Measurements from ENCODE around the gene CDKN1A.

The CDKN1A gene

GRCh38 chr6:36694616-36695015 is 16.1 kb downstream of the CDKN1A start (continued):
- no peak for TF ChIP-seq ATF2 (tag by site-specific recombination; IDR thresholded peaks at IDR 0.05; ENCODE audit: low read depth)

GRCh38 chr6:36695414-36695813 is 16.9 kb downstream of the CDKN1A start:
- ChIA-PET CTCF (interaction anchor here (0.6 to 1.3 kb wide), 6 partner anchors 55 to 1015 kb away, joined by 3 to 4 read pairs (median 3); no protein-coding TSS in a partner anchor), POLR2A (interaction anchor here (1.3 kb wide), 1 partner anchor 17 kb away, joined by 3 read pairs; the partner anchor contains the start of gene CDKN1A)
- Histone ChIP-seq H3K36me3 (ENCODE audit: control insufficient read depth in 2 of 2, insufficient read depth in 1 of 2, low read length in 2 of 2) (no peaks in the 10 kb centered on the region), H3K4me3 (ENCODE audit: low read depth, low read length) (no peak overlapping the region), H3K27ac (ENCODE audit: extremely low read depth, low read depth, low read length) (no peak overlapping the region), H3K4me1 (ENCODE audit: control insufficient read depth, insufficient read depth, low read length) (no peaks in the 10 kb centered on the region), H3K9me3 (ENCODE audit: control insufficient read depth, insufficient read depth, low read depth, low read length) (no peaks in the 10 kb centered on the region)
- TF ChIP-seq GLI2 (tag by site-specific recombination; IDR thresholded peaks at IDR 0.05; ENCODE audit: borderline replicate concordance, low read depth), result no peak
- TF ChIP-seq ZNF596 (tag by site-specific recombination; IDR thresholded peaks at IDR 0.05), result no peak
- TF ChIP-seq ZNF274 (IDR thresholded peaks at IDR 0.05; ENCODE audit: low read length), result no peak
- no peak for TF ChIP-seq ZNF274 (tag by site-specific recombination; IDR thresholded peaks at IDR 0.05; ENCODE audit: borderline replicate concordance)
- TF ChIP-seq ZNF37A (tag by site-specific recombination; IDR thresholded peaks at IDR 0.05), result no peak
- TF ChIP-seq BCL6B (tag by site-specific recombination; IDR thresholded peaks at IDR 0.05), result no peak
- no peak for TF ChIP-seq INSM2 (tag by site-specific recombination; IDR thresholded peaks at IDR 0.05)
- no peak for TF ChIP-seq PRDM6 (tag by site-specific recombination; IDR thresholded peaks at IDR 0.05)
- no peak for TF ChIP-seq KLF7 (tag by site-specific recombination; IDR thresholded peaks at IDR 0.05; ENCODE audit: borderline replicate concordance)
- TF ChIP-seq GLI4 (tag by site-specific recombination; IDR thresholded peaks at IDR 0.05), result no peak
- no peak for TF ChIP-seq ZNF548 (tag by site-specific recombination; IDR thresholded peaks at IDR 0.05)
- no peak for TF ChIP-seq ZSCAN5A (tag by site-specific recombination; IDR thresholded peaks at IDR 0.05)
- TF ChIP-seq ZNF114 (tag by site-specific recombination; IDR thresholded peaks at IDR 0.05), result no peak
- no peak for TF ChIP-seq ZNF266 (tag by site-specific recombination; IDR thresholded peaks at IDR 0.05; ENCODE audit: low read depth)
- TF ChIP-seq ZBTB7A (tag by site-specific recombination; IDR thresholded peaks at IDR 0.05; ENCODE audit: low read depth), result no peak
